ENCODE data around the gene PRKAG2. TPM values are rescaled to one million over a fixed set of nuclear protein-coding genes. Genes with fewer than 3 reads are reported as not detected.

PRKAG2 gene
- total and polyA plus RNA-seq, 2 of the 8 experiments (the other 6 are each of a cell fraction or from before 2014, with no cell fraction given): 7.5 to 18.1 TPM

GRCh38 chr7:151743481-151743983 is 133.4 kb downstream of the PRKAG2 start (continued):
- TF ChIP-seq CTBP2 (IDR thresholded peaks at IDR 0.05; ENCODE audit: borderline replicate concordance, insufficient read depth, insufficient read length, low read length) (no peak), EP300 (IDR thresholded peaks at IDR 0.05; ENCODE audit: borderline replicate concordance in 1 of 2, low read depth in 2 of 2, low read length in 2 of 2) (no peak), TEAD4 (IDR thresholded peaks at IDR 0.05; ENCODE audit: low read depth, low read length) (no peak), POLR2AphosphoS5 (IDR thresholded peaks at IDR 0.05; ENCODE audit: low read depth, low read length) (no peak)

All from H1 (cell line).